ENCODE data around the gene C1QTNF2. TPM values are rescaled to one million over a fixed set of nuclear protein-coding genes. Genes with fewer than 3 reads are reported as not detected.

The C1QTNF2 gene
- total and polyA plus RNA-seq, 2 of the 4 experiments (the other 2 are of a cell fraction), result 0.72 to 1.2 TPM

DNA sequence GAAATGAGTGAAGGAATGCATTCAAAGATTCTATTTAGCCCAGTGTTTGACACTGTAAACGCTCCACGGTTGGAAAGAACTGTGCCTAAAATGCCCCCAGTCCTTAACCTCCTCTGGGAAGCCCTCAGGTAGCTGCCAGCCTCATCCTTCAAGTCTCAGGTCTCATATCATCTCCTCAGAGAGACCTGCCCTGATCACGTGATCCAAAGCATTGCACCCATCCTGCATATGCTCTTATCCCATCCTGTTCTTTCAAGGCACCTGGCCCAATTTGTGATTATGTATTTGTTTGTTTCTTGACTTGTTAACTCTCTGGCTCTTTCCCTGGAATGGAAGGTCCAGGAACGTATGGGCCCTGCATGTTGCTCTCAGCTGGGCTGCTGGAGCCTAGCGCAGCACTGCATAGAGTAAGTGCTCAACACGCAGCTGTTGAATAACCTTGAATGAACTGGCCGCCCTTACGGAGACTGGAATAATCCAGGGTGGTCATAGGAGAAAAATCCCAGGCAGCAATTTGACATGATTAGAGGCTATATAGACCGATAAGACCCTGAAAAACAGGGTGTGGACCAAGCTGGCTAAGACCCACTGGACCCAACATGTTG is 8.7 kb downstream of the C1QTNF2 start:
- H3K4me2 ChIP-seq (ENCODE audit: low read depth, low read length), result no peak overlapping the region
- H3K18ac ChIP-seq (ENCODE audit: low read depth, low read length), result no peak overlapping the region
- WGBS, 2 experiments (ENCODE audit: extremely low coverage in 2 of 2, insufficient read length in 1 of 2), result 83% methylated on average over 2 of the region's 9 CpGs; no CpG with 5 or more reads in 1 of the 2 experiments
- no peak overlapping the region for H3K4ac ChIP-seq (ENCODE audit: low read depth, low read length)
- H3K14ac ChIP-seq (replicated peaks; ENCODE audit: low read depth, low read length), result no peak overlapping the region
- no peak overlapping the region for H3K4me3 ChIP-seq (ENCODE audit: insufficient read depth, low read depth, low read length)
- no peak for TF ChIP-seq RCOR1 (IDR thresholded peaks at IDR 0.05; ENCODE audit: insufficient replicate concordance, low read length)
- in situ Hi-C loops (cut with MboI; ENCODE audit: low sequenced_read_pairs) (no loop called here), intact Hi-C loops (cut with micrococcal nuclease) (no loop called here), dilution Hi-C loops (cut with HindIII; ENCODE audit: low sequenced_read_pairs, unreplicated experiment) (loop anchor here (25.0 kb wide), 1 partner anchor 349 kb away; the partner anchor contains the start of gene TTC1)
- peaks cover 2% of the 10 kb centered on the region; the same call in 1 of the 2 replicates for H3K4me1 ChIP-seq (ENCODE audit: control insufficient read depth, insufficient read depth, low read length)
- H3K9me3 ChIP-seq (ENCODE audit: control insufficient read depth, insufficient read depth, low read length), result no peaks in the 10 kb centered on the region
- H2BK20ac ChIP-seq (ENCODE audit: low read depth, low read length), result no peak overlapping the region
- no peak overlapping the region for H2BK15ac ChIP-seq (ENCODE audit: low read depth, low read length)
- no peak overlapping the region for H3K56ac ChIP-seq (ENCODE audit: extremely low read depth, insufficient read depth, low read length)
- DNase-seq, result no peak
- no peak overlapping the region for H2BK5ac ChIP-seq (ENCODE audit: low read depth, low read length, poor library complexity, severe bottlenecking)
- H3K79me1 ChIP-seq (ENCODE audit: low read depth in 1 of 2, low read length in 2 of 2), result no peaks in the 10 kb centered on the region
- POLR2A ChIA-PET (ENCODE audit: unreplicated experiment), result no interaction called here
- H2AK5ac ChIP-seq (ENCODE audit: low read depth, low read length), result no peak overlapping the region
- no peak overlapping the region for H2AK9ac ChIP-seq (replicated peaks; ENCODE audit: low read depth, low read length, poor library complexity)
- H4K5ac ChIP-seq (ENCODE audit: low read depth, low read length), result no peak overlapping the region
- H3K9me1 ChIP-seq (ENCODE audit: insufficient read depth, low read length), result no peaks in the 10 kb centered on the region
- no peak overlapping the region for H3K27ac ChIP-seq (ENCODE audit: insufficient read depth, low read length)
- no peak overlapping the region for H2AFZ ChIP-seq (replicated peaks; ENCODE audit: low read length, poor library complexity)
- no peak overlapping the region for H3K9ac ChIP-seq (ENCODE audit: low read depth, low read length)
- no peak overlapping the region for H3K23ac ChIP-seq (ENCODE audit: low read depth, low read length)
- no peak overlapping the region for H2BK120ac ChIP-seq (ENCODE audit: low read depth, low read length)
- no peak overlapping the region for H4K91ac ChIP-seq (ENCODE audit: insufficient read depth, low read depth, low read length)
- CTCF ChIA-PET, result interaction anchor here (0.6 kb wide), 1 partner anchor 247 kb away, joined by 4 read pairs; no protein-coding TSS in a partner anchor
- BruUV-seq (replicated peaks), result no TSS peak
- H4K20me1 ChIP-seq (ENCODE audit: insufficient read depth, low read length), result no peaks in the 10 kb centered on the region
- ATAC-seq (ENCODE audit: low read depth), result no peak
- H3K27me3 ChIP-seq (ENCODE audit: control insufficient read depth, insufficient read depth, low read length), result no peaks in the 10 kb centered on the region
- H4K8ac ChIP-seq (ENCODE audit: low read depth in 2 of 2, low read length in 2 of 2), result no peak overlapping the region
- no peaks in the 10 kb centered on the region for H3K36me3 ChIP-seq (ENCODE audit: control insufficient read depth, insufficient read depth, low read length)
